HG03565 (cell line): ENCODE measurements around the gene NR2F1.

Experiments
- ATAC-seq: cut with Tn5 transposase; IDR thresholded peaks from one replicate; pipeline ENCODE4 v1.9.1; 2021; ENCODE audit warnings: mild to moderate bottlenecking, moderate library complexity; ENCODE audit not compliant: unreplicated experiment

NR2F1 gene

DNA sequence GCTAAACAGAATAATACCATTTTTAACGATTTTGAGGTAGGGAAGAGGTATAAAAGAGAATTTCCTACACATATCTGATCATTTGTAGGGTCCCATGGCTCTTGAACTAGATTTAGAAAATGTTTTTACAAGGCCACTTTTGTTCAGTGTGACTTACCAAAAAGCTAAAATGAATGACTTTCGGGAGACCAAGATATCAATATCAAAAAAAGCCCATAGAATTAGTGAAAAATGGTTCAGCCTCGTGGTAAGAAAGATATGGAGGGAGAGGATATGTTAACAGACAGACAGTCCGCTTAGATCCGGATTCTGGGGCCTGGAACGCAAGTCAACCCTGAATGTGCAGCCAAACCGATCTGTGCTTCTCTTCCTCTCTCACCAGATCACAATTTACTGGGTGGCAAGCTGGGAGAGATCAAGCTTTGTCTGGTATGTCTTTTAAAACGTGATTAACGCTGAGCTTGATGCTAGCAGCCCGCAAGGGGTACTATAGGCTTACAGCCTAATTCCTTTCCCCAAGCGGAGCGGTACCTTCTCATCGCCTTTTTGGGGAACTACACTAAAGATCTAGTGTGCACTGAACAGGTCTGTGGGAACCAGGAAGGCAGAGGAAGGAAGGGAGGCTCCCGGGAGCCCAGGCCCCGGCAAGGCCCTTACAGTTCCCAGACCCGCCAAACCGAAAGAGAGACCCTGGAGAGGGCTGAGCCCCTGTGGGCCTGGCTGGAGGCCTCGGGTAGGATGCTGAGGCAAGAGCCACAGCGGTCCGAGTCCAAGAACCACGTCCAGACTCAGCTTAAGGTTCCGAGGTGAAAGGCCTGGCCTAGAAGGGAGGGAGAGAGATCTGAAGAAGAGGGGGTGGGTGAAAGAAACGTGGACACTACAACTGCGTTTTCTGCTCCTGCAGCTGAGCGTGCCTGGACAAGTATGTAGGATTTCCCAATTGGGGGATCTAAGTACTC lies 4.9 kb upstream of the NR2F1 start:
- ATAC-seq: no peak

DNA sequence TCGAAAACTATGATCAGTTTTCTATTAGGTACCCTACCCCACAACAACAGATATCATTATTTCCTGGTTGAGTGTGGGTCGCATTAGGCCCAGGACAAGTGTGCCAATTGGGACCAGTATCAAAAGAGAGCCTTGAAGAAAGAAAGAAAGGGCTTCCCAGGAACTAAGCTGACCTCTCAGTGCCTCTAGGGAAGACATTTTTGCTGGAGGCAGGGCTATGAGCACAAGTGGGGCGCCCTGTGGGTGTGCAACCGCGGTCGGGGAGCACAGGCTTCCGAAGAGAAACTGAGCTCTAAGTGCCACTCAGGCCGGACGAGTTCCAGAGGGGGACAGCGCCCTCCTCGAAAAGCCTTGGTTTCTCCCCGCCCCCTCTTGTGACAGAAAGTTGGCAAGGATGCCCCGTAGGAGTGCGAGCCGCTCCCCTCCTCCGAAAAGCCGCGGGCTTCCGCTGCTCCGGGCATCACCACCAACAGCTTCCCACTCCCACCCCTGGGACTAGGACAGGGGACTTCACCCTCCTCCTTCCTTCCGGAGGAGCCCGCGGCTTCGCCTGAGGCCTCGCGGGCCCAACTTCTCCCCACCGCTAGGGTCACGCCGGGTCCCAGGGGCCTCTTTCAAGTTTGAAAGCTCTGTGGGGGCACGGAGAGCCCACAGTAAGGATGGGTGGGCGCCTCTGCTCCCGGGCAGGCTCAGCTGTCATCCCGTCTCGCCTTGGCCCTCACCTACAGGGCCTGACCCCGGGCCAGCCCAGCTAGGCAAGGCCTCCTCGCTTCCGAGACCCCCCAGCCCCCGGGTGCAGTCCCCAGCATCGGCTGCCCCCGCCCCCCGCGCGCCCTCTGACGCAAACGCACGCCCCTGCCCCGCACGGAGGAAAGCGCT lies 4.0 kb upstream of the NR2F1 start:
- ATAC-seq: no peak

DNA sequence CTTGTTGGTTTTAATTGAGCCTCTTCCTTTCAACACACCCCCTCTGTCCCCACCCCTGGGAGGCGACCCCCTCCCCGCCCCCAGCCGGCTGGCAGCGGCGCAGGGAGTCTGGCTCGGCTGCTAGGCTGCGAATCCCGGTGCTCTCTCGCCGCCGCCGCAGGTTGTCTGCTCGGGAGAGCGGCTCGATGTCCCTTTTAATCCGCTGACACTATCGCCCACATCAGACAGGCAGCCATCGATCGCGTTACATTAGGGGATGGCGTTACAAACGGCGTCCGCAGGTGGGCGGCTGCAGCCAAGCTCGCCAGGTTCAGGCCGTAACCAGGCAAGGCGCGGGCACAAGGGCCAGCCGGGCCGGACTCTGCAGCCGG lies 3.3 kb upstream of the NR2F1 start:
- ATAC-seq: no peak

DNA sequence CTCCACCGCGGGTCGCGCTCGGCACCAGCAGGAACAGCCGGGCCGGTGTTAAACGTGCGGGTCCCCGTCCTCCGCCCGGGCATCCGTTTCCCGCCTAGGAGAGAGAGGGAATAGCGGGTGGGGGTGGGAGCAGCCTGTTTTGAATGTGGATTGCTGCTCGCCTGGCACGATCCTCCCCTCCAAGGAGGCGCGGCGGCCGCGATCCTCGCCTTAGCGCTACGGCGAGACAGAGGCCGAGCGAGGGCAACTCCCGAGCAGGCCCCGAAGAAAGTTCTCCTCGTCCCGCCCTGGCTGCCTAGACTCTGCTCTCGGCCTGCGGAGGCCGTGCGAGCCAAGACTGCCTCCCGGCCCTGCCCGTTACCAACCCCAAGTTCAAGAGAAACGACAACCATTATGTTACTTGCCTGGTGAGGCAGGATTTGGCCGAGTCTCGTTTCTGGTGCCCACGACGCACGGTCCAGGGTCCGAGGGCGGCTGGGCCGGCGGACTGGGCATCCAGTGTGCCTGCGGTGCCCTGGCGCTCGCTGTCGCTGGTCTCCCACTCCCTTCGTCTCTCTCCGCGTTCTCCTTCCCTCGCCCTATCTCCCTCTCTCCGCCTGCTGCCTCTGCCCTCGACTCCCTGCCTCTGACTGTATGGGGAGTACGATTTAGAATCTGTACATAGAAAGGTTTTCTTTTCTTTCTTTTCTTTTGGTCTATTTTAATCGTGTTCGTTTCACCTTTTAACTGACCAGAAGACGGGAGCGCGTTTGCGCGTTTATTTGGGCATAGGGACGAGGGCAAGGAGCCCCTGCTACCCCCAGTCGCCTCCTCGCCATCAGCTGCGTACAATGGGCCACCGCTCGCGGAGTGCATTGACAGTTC lies 2.7 kb upstream of the NR2F1 start:
- ATAC-seq: no peak

DNA sequence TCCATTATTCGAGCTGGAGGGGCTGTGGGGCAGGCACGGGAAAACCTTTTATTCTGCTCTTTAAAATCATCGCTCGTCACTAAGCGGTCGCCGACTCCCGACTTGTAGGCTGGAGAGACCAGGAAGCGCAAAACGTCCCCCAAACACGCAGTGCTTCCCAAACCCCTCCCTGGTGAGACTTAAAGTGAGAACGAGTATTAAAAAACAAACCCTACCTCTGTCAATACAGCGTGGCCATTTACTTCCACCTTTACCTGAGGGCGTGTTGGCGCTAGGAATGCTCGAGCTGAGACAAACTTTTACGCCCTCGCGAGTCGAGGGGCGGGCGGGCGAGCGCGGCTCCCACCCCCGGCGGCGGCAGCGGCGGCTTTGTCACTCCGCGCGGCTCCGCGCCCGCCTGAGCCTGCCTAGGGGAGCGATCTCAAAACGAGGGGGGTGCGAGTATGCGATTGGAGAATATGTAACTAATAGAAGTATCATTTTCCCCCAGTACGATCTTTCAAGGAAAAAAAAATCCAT lies 2.0 kb upstream of the NR2F1 start, which contains the start of gene NR2F1-AS1:
Gene NR2F1-AS1 (minus strand): TSS at position 293 of the 519 bp plus-strand sequence.
- peak; percentile 13 for ATAC-seq

DNA sequence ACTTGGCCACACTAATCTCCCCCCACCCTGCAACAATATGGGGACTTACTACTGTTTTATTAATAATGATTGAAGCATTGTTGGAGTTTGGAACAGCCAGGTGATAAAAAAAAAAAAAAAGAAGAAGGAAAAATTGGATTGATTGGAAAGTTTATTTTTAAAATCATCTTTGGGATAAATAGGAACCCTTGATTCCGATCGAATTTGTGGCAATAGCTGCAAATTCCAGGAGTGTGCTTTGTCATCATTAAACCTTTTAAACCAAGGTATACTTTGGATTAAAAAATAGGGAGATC lies 907 bp upstream of the NR2F1 start:
- ATAC-seq: no peak

DNA sequence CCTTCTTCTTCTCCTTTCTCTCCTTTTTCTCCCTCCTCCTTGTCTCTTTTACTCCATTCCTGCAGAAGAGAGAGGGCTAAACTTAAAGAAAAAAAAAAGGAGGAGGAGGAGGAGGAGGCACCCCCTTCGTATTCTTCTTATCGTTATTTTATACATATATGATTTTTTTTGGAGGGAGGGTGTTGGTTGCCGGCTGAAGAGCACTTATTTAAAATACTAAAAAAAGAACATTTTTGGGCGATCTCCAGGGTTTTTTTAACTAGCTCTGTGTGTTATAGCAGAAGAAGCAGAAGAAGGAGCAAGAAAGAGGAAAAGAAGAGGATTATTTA lies 381 bp downstream of the NR2F1 start:
- no peak for ATAC-seq

DNA sequence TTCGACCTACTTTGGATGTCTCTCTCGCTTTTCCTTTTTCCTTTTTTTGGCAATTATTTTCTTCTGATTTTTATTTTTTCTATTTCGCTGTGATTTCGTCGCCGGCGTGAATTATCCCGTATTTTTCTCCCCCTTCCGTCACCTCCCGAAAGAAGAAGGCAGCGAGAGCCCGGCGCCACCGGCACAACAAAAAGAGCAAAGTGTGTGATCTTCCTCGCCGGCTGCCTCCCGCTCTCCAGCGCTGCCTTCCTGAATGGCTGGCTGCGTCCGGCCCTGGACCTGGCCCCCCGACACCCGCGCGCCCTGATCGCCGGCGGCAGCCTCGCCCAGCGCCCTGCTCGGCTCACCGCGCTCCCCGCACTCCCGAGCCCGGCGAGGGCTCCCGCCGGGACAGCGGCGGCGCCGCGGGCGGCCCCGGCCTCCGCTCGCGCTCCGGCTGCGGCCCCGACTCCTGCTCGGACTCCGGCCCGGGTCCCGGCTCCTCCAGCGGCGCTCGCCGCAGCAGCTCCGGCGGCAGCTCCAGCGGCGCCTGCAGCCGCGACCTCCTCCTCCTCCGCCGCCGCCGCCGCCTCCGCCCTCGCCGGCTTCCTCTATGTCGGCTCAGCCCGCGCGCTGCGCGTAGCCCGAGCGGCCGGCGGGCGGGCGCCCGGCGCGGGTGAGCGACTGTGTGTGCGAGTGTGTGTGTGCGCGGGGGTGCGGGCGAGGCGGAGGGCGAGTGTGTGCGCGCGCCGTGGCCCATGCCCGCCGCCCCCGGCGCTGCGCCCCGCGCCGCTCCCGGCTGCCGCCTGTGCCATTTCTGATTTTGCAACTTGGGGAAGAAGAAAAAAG lies 960 bp downstream of the NR2F1 start:
- peak; percentile 27 for ATAC-seq

DNA sequence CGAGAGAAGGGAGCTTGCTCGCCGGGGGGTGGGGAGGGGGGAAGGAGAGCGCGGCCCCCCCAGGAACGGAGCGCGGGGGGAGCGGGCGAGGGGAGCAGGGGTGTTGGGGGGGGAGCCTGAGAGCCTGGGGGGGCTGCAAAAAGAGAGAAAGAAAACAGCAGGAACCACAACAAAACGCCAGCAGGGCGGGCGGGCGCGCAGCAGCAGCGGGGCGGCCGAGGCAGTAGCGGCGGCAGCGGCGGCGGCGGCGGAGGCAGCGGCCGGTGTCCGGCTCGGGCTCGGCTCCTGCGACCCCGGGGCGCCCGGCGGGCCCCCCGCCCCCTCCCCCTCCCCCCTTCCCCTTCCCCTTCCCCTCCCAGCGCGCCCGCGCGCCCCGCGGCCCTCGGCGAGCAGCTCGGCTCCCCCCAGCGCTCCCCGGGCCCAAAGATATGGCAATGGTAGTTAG lies 1.6 kb downstream of the NR2F1 start:
- ATAC-seq: no peak

DNA sequence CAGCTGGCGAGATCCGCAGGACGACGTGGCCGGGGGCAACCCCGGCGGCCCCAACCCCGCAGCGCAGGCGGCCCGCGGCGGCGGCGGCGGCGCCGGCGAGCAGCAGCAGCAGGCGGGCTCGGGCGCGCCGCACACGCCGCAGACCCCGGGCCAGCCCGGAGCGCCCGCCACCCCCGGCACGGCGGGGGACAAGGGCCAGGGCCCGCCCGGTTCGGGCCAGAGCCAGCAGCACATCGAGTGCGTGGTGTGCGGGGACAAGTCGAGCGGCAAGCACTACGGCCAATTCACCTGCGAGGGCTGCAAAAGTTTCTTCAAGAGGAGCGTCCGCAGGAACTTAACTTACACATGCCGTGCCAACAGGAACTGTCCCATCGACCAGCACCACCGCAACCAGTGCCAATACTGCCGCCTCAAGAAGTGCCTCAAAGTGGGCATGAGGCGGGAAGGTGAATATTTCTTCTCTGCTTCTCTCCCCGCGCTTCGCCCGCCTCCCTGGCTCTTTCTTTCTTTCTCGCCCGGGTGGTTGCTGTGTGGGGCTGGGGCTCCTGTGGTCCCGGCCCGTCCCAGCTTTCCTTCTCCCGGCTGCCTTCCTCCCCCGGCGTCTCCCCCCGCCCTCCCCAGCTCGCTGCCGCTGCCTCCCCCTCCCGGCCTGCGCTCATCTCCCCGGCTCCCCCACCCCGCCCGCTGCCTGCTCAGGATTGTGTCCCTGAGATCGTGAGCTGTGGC lies 2.2 kb downstream of the NR2F1 start:
- no peak for ATAC-seq

DNA sequence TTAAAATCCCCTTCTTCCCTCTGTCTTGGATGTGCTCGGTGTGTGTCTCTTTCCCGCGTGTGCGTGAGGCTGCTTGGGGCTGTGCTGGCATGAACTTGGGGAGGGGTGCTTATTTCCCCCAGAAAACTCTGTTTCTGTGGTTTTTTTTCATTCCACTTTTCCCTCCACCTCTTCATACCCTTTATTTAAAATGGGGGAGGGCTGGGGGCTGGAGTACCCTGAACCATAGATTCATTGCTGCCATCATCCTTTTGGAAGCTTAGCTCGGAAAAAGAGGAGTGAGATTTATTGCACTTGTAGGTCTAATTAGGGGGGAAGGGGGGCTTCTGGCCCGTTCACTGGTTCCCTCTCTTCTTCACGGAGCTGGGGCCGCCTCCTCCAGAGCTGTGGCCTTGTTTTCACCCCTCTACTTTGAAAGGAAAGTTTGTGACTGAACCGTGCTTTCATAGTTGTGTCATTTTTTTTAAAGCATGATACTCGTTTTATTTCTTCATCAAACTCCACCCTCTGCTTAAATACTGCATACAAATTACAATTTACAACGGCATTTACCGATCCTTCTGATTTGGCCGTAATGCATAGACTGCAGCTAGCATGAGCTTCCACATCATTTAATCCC lies 2.9 kb downstream of the NR2F1 start:
- ATAC-seq: no peak

DNA sequence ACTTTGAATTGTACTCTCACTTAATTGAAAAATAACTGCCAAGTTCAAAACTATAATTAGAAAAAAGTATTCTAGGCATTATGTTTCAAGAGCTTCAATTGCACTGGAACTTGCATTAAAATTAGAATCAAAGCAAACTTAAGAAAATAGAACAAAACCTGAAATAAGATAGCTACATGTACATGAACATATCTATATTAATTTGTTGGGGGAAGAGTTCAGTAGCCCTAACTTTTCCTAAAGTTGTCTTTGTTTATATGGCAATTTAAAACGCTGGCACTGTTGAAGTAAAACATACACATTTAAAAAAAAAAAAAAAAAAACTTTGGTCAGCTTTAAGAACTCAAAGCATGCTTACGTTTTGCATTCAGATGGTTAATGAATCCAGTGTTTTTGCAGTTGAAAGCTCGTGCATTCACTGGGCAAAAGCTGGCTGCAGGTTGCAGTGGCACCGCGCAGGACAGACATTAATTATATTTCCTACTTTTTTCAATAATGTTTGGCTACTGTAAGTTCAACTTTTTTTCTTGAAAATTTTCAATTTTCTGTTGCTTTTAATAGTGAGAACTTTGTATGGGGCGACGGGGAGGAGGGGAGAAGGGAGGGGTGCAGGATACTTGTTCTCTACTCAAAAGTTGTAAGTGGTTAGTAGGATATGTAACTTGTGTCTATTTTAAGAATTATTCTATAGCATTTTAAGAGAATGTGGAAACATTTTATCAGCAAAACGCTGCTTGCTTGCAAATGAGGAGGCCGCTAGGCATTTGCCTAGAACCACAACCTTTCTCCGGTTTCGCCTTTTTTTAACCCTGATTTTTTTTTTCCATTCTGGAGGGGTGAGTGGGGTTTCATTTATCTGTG lies 3.9 kb downstream of the NR2F1 start:
- ATAC-seq: no peak

DNA sequence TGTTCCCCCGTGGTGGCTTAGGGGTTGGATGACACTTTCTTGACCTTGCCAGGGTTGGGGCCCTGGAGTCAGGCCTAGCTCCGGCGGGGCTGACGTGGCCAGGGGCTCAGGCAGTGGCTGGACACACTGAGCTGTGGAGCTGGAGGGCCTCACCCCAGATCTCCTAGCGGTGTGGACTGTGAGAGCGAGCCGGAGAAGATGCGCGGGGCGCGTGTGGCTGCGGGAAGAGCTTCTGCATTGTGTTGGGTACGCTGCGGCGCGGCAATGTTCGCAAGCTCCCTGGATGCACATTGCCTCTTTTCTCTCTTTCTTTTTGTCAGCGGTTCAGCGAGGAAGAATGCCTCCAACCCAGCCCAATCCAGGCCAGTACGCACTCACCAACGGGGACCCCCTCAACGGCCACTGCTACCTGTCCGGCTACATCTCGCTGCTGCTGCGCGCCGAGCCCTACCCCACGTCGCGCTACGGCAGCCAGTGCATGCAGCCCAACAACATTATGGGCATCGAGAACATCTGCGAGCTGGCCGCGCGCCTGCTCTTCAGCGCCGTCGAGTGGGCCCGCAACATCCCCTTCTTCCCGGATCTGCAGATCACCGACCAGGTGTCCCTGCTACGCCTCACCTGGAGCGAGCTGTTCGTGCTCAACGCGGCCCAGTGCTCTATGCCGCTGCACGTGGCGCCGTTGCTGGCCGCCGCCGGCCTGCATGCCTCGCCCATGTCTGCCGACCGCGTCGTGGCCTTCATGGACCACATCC lies 4.8 kb downstream of the NR2F1 start:
- ATAC-seq: no peak

DNA sequence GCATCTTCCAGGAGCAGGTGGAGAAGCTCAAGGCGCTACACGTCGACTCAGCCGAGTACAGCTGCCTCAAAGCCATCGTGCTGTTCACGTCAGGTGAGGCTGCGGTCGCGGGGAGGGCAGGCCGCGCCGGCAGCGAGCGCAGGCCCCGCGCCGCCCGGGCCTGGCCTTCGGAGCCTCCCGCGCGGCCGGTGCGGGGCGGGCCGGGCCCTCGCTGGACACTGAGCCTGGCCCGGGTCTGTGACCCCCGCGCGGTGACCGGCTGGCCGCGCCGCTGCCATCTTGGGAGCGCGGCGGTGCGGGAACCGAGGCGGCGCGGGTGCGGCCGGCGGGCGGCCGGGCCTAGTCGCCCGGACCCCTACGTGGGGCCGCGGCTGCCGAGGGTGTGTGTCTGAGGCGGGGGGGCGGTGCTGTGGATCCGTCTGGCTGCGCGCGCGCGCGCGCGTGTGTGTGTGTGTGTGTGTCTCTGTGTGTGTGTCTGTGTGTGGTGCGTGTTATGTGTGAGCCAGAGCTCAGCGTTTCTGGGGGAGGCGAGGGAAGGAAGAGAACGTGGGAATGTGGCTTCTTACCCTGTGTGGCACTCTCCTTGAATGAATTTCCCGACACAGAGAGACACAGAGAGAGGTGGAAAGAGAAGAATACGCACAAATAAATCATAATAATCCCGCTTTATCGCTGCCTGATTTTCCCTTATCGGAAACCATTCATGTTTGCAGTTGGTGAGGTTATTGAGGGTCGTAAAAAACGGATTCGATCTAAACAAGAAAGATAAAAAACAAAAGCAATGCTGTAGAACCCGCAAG lies 5.5 kb downstream of the NR2F1 start:
- no peak for ATAC-seq

DNA sequence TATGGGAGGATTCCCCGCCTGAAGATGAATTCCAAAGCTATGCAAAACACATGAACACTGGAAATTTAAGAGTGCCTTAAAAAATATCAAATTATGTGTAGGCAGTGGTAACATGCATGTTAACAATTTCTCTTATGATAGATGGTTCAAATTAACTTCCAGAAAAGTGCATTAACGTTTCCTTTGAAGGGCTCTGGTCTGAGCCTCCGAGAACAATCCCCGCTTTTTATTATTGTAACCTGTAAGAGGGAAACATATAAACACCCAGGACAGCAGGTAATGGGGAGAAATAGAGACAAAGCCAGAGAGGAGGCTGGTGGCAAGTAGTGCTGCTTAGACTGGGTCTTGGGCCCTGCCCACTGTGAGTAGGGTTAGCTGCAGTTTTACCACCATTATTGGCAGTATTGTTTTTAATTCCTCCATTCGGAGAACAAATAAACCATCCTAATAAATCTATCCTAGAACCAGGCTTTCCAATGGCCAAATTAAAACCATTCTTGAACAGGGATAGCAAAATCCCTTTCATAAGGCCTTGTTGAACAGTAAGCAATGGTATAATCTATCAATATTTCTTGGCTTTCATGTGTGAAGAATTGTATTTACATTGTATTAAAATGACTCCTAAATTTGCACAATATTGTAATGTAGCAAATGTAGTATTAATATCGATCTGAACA lies 6.3 kb downstream of the NR2F1 start:
- ATAC-seq: no peak

DNA sequence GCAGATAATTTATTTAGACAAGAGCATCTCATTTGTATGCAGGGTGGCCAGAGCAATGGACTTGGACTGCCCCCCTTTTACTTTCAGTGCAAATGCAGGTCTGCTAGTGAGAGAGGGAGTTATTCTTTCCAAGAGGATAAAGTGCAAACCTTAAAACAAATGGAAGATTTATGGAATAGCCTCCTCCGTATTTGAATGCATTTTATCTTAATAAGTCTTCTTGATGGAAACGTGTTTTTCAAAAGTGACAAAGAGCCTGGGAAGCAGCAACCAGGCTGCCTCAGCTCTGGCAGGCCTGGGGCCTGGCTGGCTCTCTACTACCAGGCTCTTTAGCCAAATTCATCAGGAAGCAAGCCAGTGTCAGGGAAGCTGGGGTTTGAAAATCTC lies 6.8 kb downstream of the NR2F1 start:
- ATAC-seq: no peak
